Measurements from ENCODE around the gene LHX3. TPM values are rescaled to one million over a fixed set of nuclear protein-coding genes. Genes with fewer than 3 reads are reported as not detected.

Gene LHX3
- total and polyA plus RNA-seq, 10 donors = not detected

DNA sequence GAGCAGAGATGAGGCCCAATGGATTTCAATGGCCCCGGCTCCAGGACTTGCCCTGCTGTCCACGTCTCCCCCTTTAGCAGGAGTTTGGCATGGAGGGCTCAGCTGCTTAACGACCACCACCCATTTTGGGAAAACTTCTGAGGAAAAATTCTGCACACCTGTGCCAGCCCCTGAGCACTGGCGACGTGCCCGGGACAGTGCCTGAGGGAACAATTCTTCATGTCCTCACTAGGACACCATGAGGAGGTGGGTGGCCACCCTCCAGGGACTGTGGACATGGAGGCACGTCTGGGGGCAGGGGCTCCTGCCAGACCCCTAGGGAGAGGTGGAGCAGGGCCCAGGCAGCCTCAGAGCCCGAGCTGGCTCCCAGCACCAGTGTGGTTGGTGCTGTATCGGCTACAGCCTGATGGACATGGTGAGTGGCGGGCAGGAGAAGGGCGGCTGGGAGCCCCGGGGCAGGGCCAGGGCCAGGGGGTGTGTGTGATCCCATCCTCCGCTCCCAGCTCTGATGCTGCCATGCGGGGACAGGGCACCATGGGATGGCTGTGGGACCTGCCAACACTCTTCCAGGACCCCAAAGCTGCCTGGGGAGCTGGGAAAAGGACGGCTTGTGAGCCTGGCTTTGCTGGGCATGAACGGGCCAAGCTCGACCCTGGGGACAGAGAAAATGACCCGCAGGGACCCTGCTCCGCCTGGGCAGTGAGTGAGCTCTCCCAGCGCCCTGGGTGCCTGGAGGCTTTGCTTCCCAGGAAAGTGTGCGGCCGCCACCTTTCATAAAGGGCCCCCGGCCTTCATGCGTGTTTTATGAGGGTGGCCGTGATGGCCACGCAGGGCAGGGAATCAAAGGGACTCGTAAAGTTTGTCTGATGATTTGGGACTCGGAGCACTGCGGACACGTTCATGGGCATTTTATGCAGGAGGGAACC, 44.3 kb upstream of the LHX3 start:
- Histone ChIP-seq H3K36me3 (no peaks in the 10 kb centered on the region), H3K4me1 (peaks cover 7 to 24% (median 16%) of the 10 kb centered on the region in 6 donors), H3K9me3 (no peaks in the 10 kb centered on the region), H3K27ac (no peak overlapping the region), H3K4me3 (no peak overlapping the region), H3K27me3 (replicated peaks in 1 of 7) (peaks cover 0 to under 1% (median 0%) of the 10 kb centered on the region in 7 donors)
- 85 to 91% (median 90%) methylated on average over 20 to 30 of the region's 30 CpGs for WGBS, 5 donors
- no peak for DNase-seq
- TF ChIP-seq, protein P1, sequence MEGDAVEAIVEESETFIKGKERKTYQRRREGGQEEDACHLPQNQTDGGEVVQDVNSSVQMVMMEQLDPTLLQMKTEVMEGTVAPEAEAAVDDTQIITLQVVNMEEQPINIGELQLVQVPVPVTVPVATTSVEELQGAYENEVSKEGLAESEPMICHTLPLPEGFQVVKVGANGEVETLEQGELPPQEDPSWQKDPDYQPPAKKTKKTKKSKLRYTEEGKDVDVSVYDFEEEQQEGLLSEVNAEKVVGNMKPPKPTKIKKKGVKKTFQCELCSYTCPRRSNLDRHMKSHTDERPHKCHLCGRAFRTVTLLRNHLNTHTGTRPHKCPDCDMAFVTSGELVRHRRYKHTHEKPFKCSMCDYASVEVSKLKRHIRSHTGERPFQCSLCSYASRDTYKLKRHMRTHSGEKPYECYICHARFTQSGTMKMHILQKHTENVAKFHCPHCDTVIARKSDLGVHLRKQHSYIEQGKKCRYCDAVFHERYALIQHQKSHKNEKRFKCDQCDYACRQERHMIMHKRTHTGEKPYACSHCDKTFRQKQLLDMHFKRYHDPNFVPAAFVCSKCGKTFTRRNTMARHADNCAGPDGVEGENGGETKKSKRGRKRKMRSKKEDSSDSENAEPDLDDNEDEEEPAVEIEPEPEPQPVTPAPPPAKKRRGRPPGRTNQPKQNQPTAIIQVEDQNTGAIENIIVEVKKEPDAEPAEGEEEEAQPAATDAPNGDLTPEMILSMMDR (IDR thresholded peaks at IDR 0.05 in 8 of 11, conservative IDR thresholded peaks at IDR 0.05 in 3 of 11) = no peak
- no peak for TF ChIP-seq POLR2A (IDR thresholded peaks at IDR 0.05)
- TF ChIP-seq POLR2AphosphoS5 (IDR thresholded peaks at IDR 0.05) = no peak
- intact Hi-C loops (cut with DNase I; ENCODE audit: low total_unique reads) = no loop called here

DNA sequence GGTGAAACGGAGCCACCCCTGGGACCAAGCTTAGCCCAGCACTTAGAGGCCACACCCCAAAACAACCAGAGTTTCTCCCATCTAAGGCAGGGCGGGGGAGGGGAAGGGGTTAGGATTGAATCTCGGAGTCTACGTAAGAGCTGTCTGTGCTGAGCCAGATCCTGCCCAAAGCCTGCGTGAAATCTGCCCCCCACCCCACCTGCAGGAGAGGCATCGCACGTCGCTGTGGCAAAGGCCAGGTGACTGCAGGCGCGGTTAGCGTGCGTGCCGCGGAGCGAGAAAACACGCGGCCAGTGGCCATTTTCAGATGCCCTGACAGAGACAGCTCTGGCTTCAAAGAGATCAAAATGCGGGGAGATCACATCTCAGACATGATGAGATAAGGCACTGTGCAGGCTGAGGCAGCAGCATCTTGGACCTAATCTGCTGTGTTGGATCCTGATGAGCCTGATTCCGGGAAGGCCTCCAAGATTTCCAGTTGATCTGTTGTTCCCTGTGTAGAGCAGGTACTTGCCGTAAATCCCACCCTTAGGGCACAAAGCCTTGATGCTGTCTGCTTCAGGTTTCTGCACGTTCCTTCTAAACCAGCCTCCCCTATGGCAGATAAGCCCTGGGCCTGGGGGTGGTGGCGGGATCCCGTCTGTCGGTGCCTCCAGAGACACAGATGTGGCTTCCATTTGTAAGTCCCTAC, 43.2 kb upstream of the LHX3 start:
- WGBS, 5 donors = 89 to 95% (median 91%) methylated on average over 24 of the region's 24 CpGs
- intact Hi-C loops (cut with DNase I; ENCODE audit: low total_unique reads) = no loop called here
- no peaks in the 10 kb centered on the region for H3K9me3 ChIP-seq

GRCh38 chr9:136247551-136247916, 42.6 kb upstream of the LHX3 start:
- WGBS, 5 donors = 68 to 82% (median 77%) methylated on average over 6 to 9 of the region's 9 CpGs
- intact Hi-C loops (cut with DNase I; ENCODE audit: low total_unique reads) = no loop called here

More for the DNA sequence above, 43.2 kb upstream of the LHX3 start:
- TF ChIP-seq POLR2AphosphoS5 (IDR thresholded peaks at IDR 0.05) (no peak), POLR2A (IDR thresholded peaks at IDR 0.05) (no peak)
- TF ChIP-seq, protein P1 (IDR thresholded peaks at IDR 0.05 in 8 of 11, conservative IDR thresholded peaks at IDR 0.05 in 3 of 11) = no peak
- no peak overlapping the region for H3K27ac ChIP-seq
- peaks cover 17 to 36% (median 27%) of the 10 kb centered on the region in 6 donors for H3K4me1 ChIP-seq
- H3K27me3 ChIP-seq (replicated peaks in 1 of 7) = no peaks in the 10 kb centered on the region
- DNase-seq = no peak
- no peak overlapping the region for H3K4me3 ChIP-seq
- no peaks in the 10 kb centered on the region for H3K36me3 ChIP-seq

More at GRCh38 chr9:136247551-136247916, 42.6 kb upstream of the LHX3 start:
- DNase-seq = no peak
- H3K4me1 ChIP-seq = peaks cover 18 to 41% (median 33%) of the 10 kb centered on the region in 6 donors
- no peaks in the 10 kb centered on the region for H3K27me3 ChIP-seq (replicated peaks in 1 of 7)
- TF ChIP-seq POLR2A (IDR thresholded peaks at IDR 0.05) = no peak
- TF ChIP-seq, protein P1 (IDR thresholded peaks at IDR 0.05 in 8 of 11, conservative IDR thresholded peaks at IDR 0.05 in 3 of 11) = no peak
- no peaks in the 10 kb centered on the region for H3K36me3 ChIP-seq
- no peak overlapping the region for H3K4me3 ChIP-seq
- H3K27ac ChIP-seq = no peak overlapping the region
- H3K9me3 ChIP-seq = no peaks in the 10 kb centered on the region
